Measurements from ENCODE around the gene KRTAP10-12.
"Not testable (repeated sequence)": the region's sequence is repeated elsewhere in the genome, so short reads cannot be mapped to it uniquely, and the experiment has no call there.

KRTAP10-12 gene

GRCh38 chr21:44658541-44658910 is 38.4 kb upstream of the KRTAP10-12 start:
- no peak for TF ChIP-seq PATZ1 (CRISPR knock-in tag; IDR thresholded peaks at IDR 0.05; ENCODE audit: borderline replicate concordance)
- no peak for TF ChIP-seq TCF4 (CRISPR knock-in tag; IDR thresholded peaks at IDR 0.05; ENCODE audit: borderline replicate concordance)

GRCh38 chr21:44658913-44659595 is 37.9 kb upstream of the KRTAP10-12 start:
- no peak for TF ChIP-seq ZC3H10 (CRISPR knock-in tag; IDR thresholded peaks at IDR 0.05)
- no peak for TF ChIP-seq ESRRG (CRISPR knock-in tag; IDR thresholded peaks at IDR 0.05)
- TF ChIP-seq GLIS3 (CRISPR knock-in tag; IDR thresholded peaks at IDR 0.05): no peak
- TF ChIP-seq ZNF8 (CRISPR knock-in tag; IDR thresholded peaks at IDR 0.05): no peak
- TF ChIP-seq OSR1 (CRISPR knock-in tag; IDR thresholded peaks at IDR 0.05): no peak
- TF ChIP-seq PATZ1 (CRISPR knock-in tag; IDR thresholded peaks at IDR 0.05; ENCODE audit: borderline replicate concordance): no peak
- TF ChIP-seq ARNTL (CRISPR knock-in tag; IDR thresholded peaks at IDR 0.05; ENCODE audit: borderline replicate concordance, low read depth): no peak
- TF ChIP-seq CSDC2 (CRISPR knock-in tag; IDR thresholded peaks at IDR 0.05): no peak
- no peak for TF ChIP-seq ZFP3 (CRISPR knock-in tag; IDR thresholded peaks at IDR 0.05)
- TF ChIP-seq TOX (CRISPR knock-in tag; IDR thresholded peaks at IDR 0.05; ENCODE audit: borderline replicate concordance): no peak
- no peak for TF ChIP-seq PPARA (CRISPR knock-in tag; IDR thresholded peaks at IDR 0.05; ENCODE audit: borderline replicate concordance)
- no peak for TF ChIP-seq SNAI2 (CRISPR knock-in tag; IDR thresholded peaks at IDR 0.05)
- TF ChIP-seq POU6F1 (CRISPR knock-in tag; IDR thresholded peaks at IDR 0.05; ENCODE audit: borderline replicate concordance, low read depth): no peak
- no peak for TF ChIP-seq ZNF70 (CRISPR knock-in tag; IDR thresholded peaks at IDR 0.05)
- no peak for ATAC-seq

More at GRCh38 chr21:44658541-44658910, 38.4 kb upstream of the KRTAP10-12 start:
- no peak for ATAC-seq

- ATAC-seq: not testable (repeated sequence)
These were observed 35.4 kb upstream of the KRTAP10-12 start for GRCh38 chr21:44661567-44661966.

GRCh38 chr21:44664691-44665090 is 32.3 kb upstream of the KRTAP10-12 start:
- no peak for ATAC-seq
- TF ChIP-seq PATZ1 (CRISPR knock-in tag; IDR thresholded peaks at IDR 0.05; ENCODE audit: borderline replicate concordance): no peak

- ATAC-seq: no peak
- TF ChIP-seq RARB (CRISPR knock-in tag; IDR thresholded peaks at IDR 0.05) (no peak), ZNF70 (CRISPR knock-in tag; IDR thresholded peaks at IDR 0.05) (no peak), ZC3H10 (CRISPR knock-in tag; IDR thresholded peaks at IDR 0.05) (no peak), TCF4 (CRISPR knock-in tag; IDR thresholded peaks at IDR 0.05; ENCODE audit: borderline replicate concordance) (no peak), TSHZ2 (CRISPR knock-in tag; IDR thresholded peaks at IDR 0.05) (no peak), PPARA (CRISPR knock-in tag; IDR thresholded peaks at IDR 0.05; ENCODE audit: borderline replicate concordance) (no peak), ISL1 (CRISPR knock-in tag; IDR thresholded peaks at IDR 0.05) (no peak), ZNF8 (CRISPR knock-in tag; IDR thresholded peaks at IDR 0.05) (no peak), CREB5 (CRISPR knock-in tag; IDR thresholded peaks at IDR 0.05; ENCODE audit: low read depth) (no peak)
These were observed 30.3 kb upstream of the KRTAP10-12 start, which contains the start of gene KRTAP12-2 for GRCh38 chr21:44666401-44667320. KRTAP12-2 (minus strand) TSS chr21:44666927; CDS start chr21:44666886, 41 bp downstream.

Measured in SK-N-SH treated with all-trans-retinoic acid at 6 μM for 48 hours (cell line).